ENCODE measurements around the gene TMEM120B.
A peak's percentile ranks its signal among the peaks of the same experiment; 100 is the strongest.
"Not testable (repeated sequence)": the region's sequence is repeated elsewhere in the genome, so short reads cannot be mapped to it uniquely, and the experiment has no call there.

TMEM120B gene

DNA sequence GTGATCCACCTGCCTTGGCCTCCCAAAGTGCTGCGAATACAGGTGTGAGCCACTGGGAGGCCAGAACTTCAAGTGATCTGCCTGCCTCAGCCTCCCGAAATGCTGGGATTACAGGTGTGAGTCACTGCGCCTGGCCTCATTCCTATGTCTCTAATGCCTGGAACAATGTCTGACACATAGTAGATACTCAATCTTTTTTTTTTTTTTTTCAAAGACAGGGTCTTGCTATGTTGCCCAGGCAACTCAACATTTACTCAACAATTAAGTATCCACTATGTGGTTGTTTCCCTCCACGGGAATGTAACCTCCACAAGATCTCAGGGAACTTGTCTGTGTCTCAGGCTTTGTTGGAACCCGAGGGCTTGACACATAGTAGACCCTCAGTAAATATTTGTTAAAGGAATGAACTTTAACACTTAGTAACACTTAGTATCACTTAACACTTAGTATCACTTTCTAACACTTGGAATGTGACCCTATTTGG, 3.0 kb upstream of the TMEM120B start:
- Histone ChIP-seq H4K20me1 (peaks cover 14% of the 10 kb centered on the region), H3K9me3 (peaks cover 13% of the 10 kb centered on the region), H3K4me1 (peaks cover 40% of the 10 kb centered on the region), H3K27me3 (no peaks in the 10 kb centered on the region), H3K27ac (no peak overlapping the region), H3K36me3 (no peaks in the 10 kb centered on the region), H3K4me2 (peak overlapping the region; percentile 49), H3K9ac (no peak overlapping the region), H3K4me3 (no peak overlapping the region)
- no peak for TF ChIP-seq Cebpa-rat (IDR thresholded peaks at IDR 0.05)

DNA sequence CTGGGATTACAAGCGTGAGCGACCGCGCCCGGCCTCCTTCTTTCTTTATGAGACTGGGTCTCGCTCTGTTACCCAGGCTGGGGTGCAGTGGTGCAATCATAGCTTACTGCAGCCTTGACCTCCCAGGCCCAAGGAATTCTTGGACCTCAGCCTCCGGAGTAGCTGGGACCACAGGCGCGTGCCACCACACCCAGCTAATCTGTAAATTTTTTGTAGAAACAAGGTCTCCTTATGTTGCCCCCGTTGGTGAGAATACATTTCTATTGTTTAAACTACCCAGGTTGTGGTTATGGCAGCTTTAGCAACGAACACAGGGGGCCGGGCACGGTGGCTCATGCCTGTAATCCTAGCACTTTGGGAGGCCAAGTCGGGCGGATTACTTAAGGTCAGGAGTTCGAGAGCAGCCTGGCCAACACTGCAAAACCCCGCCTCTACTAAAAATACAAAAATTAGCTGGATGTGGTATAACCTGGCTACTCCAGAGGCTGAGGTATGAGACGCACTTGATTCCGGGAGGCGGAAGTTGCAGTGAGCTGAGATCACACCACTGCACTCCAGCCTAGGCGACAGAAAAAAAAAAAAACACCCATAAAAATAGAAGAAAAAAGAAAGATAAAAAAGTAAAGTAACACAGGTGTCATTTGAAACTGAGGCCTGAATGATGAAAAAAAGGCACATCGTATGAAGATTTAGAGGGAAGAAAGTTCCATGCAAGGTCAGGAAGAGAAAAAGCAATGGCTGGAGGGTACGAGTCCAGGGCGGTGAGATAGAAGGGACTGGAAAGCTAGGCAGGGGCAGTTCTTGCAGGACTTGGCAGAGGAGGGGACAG, 977 bp upstream of the TMEM120B start:
- H3K36me3 ChIP-seq = peaks cover 14% of the 10 kb centered on the region
- no peaks in the 10 kb centered on the region for H3K9me3 ChIP-seq
- peak overlapping the region; percentile 100 for H3K4me2 ChIP-seq
- peak overlapping the region; percentile 99 for H3K4me3 ChIP-seq
- H3K4me1 ChIP-seq = peaks cover 40% of the 10 kb centered on the region
- H3K9ac ChIP-seq = peak overlapping the region; percentile 84
- no peak for TF ChIP-seq Cebpa-rat (IDR thresholded peaks at IDR 0.05)
- H4K20me1 ChIP-seq = peaks cover 34% of the 10 kb centered on the region
- H3K27me3 ChIP-seq = no peaks in the 10 kb centered on the region
- 0 out of 2 replicates have a peak overlapping the region, but pooled peaks have one; percentile 41 for H3K27ac ChIP-seq

DNA sequence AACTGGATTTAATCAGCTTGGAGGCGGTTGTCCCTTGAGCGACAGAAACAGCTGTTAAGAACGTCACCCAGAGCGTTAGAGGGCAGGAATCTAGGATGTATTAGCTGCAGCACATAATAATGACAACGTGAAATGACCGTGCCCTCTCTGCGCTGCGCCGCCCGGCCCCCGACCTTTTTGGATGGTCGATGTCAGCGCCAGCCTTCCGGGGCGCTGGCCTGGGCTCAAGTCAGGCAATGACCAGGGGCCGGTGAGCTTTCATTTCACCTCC, 427 bp upstream of the TMEM120B start:
- Histone ChIP-seq H3K36me3 (peaks cover 14% of the 10 kb centered on the region), H3K4me2 (peak overlapping the region; percentile 100), H3K4me1 (peaks cover 40% of the 10 kb centered on the region), H3K9me3 (no peaks in the 10 kb centered on the region), H3K9ac (peak overlapping the region; percentile 84), H3K27ac (0 out of 2 replicates have a peak overlapping the region, but pooled peaks have one; percentile 41), H4K20me1 (peaks cover 40% of the 10 kb centered on the region), H3K27me3 (no peaks in the 10 kb centered on the region), H3K4me3 (peak overlapping the region; percentile 99)
- no peak for TF ChIP-seq Cebpa-rat (IDR thresholded peaks at IDR 0.05)

DNA sequence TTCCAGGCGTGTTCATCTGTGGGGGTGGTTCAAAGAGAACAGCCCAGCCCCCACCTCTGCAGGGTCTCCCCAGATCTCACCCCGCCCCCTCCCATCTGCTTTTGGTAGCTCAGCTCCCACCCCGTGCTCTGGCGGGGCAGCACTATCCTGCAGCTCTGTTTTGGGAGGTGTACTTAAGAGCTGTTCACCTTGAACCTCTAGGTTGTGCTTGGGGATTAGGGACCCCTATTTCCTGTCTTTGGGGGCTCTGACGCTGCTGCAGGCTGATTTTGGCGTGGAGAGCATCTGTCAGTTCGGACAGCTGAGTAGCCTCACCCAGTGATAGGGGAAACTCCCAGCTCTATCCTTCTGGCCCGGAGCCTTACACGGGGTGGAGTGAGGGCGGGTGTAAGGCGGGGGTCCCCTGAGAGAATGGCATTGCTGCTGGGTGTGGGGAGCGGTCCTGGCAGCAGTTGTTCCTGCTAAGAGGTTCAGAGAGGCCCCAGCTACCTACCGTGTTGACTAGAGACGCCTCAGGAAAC, 765 bp downstream of the TMEM120B start:
- no peak for TF ChIP-seq Cebpa-rat (IDR thresholded peaks at IDR 0.05)
- Histone ChIP-seq H3K36me3 (peaks cover 20% of the 10 kb centered on the region), H3K9ac (peak overlapping the region; percentile 83), H3K4me3 (peak overlapping the region; percentile 99), H3K27ac (peak overlapping the region; percentile 76), H3K4me2 (peak overlapping the region; percentile 100), H4K20me1 (peaks cover 51% of the 10 kb centered on the region), H3K4me1 (peaks cover 42% of the 10 kb centered on the region), H3K9me3 (no peaks in the 10 kb centered on the region), H3K27me3 (no peaks in the 10 kb centered on the region)

DNA sequence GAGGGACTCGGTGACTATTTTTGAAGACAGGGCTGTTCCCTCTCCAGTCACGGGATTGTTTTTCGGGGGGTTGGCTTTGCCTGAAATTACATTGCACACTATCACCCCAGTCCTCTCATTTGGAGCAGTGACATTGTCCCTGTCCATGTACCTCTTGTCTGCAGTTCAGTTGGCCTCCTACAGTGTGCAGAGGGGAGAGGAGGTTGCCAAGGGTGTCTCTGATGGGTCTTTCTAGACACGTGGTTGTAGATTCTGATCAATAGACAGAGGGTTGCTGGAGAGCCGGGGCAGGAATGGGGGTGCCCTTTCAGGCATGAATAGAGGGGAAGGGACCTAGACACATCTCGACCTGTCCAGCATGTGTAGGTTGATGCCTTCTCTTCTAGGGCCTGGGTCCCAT, 1.2 kb downstream of the TMEM120B start:
- Histone ChIP-seq H3K4me1 (peaks cover 44% of the 10 kb centered on the region), H3K36me3 (peaks cover 20% of the 10 kb centered on the region), H3K27me3 (no peaks in the 10 kb centered on the region), H3K4me2 (peak overlapping the region; percentile 100), H3K9me3 (no peaks in the 10 kb centered on the region), H3K4me3 (peak overlapping the region; percentile 99), H4K20me1 (peaks cover 55% of the 10 kb centered on the region), H3K27ac (peak overlapping the region; percentile 76; the same call in 1 of the 2 replicates), H3K9ac (peak overlapping the region; percentile 83)
- no peak for TF ChIP-seq Cebpa-rat (IDR thresholded peaks at IDR 0.05)

DNA sequence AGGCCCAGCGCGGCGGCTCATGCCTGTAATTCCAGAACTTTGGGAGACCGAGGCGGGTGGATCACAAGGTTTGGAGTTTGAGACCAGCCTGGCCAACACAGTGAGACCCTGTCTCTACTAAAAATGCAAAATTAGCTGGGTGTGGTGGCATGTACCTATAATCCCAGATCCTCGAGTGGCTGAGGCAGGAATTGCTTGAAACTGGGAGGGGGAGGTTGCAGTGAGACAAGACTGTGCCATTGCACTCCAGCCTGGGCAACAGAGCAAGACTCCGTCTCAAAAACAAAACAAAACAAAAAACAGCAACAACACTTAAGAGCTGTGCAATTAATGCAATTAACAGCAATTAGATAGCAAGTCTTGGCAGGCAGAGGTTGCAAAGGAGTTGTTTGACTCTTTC, 2.5 kb downstream of the TMEM120B start:
- H3K4me3 ChIP-seq, H3K9ac ChIP-seq, H3K27ac ChIP-seq, H3K27me3 ChIP-seq, H3K9me3 ChIP-seq, H3K4me2 ChIP-seq: not testable (repeated sequence)
- Histone ChIP-seq H3K36me3 (peaks cover 26% of the 10 kb centered on the region), H3K4me1 (peaks cover 39% of the 10 kb centered on the region), H4K20me1 (peaks cover 68% of the 10 kb centered on the region)

DNA sequence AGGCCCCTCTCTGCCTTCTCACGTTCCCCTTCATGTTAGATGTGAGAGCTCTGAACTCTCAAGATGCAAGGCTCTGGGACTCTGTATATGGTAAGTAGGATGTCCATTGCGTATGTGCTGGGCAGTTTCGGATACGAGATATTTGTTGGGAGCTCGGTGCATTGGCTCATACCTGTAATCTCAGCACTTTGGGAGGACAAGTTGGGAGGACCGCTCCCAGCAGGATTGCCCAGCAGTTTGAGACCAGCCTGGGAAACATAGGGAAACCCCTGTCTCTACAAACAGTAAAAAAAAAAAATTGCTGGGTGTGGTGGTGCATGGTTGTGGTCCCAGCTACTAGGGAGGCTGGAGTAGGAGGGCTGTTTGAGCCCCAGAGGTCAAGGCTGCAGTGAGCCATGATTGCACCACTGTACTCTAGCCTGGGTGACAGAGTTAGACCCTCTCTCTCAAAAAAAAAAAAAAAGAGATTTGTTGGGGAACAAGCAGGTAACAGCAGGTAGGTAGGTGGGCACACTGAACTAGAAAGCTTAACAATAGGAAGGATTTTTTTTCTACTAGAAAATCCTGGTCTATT, 3.4 kb downstream of the TMEM120B start:
- Histone ChIP-seq H3K4me2 (no peak overlapping the region), H3K36me3 (peaks cover 35% of the 10 kb centered on the region), H3K9me3 (no peaks in the 10 kb centered on the region), H3K4me3 (no peak overlapping the region), H3K27me3 (no peaks in the 10 kb centered on the region), H4K20me1 (peaks cover 77% of the 10 kb centered on the region), H3K27ac (no peak overlapping the region), H3K4me1 (peaks cover 35% of the 10 kb centered on the region), H3K9ac (no peak overlapping the region)
- TF ChIP-seq Cebpa-rat (IDR thresholded peaks at IDR 0.05) = no peak

DNA sequence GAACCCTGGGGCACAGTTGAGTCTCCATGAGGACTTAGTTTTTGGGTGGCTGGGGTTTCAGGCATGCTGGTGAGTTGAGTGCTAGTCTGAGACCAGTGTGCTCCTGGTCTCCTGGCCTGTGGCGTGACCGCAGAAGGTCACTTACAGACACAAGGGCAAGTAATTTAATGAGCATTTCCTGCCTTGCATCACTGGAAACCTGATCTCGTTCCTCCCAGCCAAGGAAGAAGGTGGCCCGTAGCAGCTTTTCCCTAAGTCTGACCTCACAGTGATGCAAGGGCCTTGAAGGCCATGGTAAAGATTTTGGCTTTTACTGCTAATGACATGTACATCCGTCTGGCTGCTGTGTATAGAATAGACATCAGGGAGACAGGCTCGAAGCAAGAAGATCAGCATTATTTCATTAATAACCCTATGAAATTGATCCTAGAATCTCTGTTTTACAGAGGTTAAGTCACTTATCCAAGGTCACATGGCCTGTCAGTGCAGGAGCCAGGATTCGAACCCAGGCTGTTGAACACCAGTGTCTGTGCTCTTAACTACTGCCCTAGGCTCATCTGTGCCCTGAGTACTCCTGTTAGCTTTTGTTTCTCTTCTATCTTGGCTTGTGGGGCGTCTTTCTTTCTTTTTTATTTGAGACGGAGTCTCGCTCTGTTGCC, 4.6 kb downstream of the TMEM120B start:
- no peak overlapping the region for H3K4me2 ChIP-seq

DNA sequence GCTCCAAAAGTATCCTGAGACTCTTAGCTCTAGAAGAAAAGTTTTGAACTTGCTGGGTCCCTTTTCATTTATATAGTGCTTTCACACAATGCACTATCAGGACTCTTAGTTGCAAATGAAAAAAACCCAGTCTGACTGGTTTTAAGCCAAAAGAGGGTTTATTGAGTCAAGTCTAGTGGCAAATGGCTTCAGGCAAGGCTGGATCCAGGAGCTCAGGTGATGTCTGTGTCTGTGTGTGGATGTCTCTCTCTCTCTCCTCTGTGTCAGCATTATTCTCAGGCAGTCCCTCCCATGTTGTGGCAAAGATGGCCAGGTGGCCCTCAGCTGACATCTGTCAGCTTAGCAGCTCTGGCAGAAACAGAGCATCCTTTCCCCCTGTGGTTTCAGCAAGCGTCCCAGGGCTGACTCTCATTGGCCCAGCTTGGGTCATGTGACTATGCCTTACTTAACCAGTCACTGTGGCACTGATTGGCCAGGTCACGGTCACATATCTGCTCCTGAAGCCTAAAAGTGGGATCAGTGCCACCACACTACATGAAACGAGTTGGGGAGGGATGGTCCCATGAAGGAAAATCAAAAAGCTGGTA, 6.2 kb downstream of the TMEM120B start:
- H4K20me1 ChIP-seq = peaks cover 99% of the 10 kb centered on the region
- no peak overlapping the region for H3K4me2 ChIP-seq
- no peaks in the 10 kb centered on the region for H3K9me3 ChIP-seq
- peaks cover 17% of the 10 kb centered on the region for H3K4me1 ChIP-seq
- H3K27ac ChIP-seq = no peak overlapping the region
- no peak for TF ChIP-seq Cebpa-rat (IDR thresholded peaks at IDR 0.05)
- peaks cover 51% of the 10 kb centered on the region for H3K36me3 ChIP-seq
- no peak overlapping the region for H3K9ac ChIP-seq
- no peak overlapping the region for H3K4me3 ChIP-seq
- no peaks in the 10 kb centered on the region for H3K27me3 ChIP-seq

More for the DNA sequence above, 4.6 kb downstream of the TMEM120B start:
- no peak for TF ChIP-seq Cebpa-rat (IDR thresholded peaks at IDR 0.05)
- H3K4me1 ChIP-seq = peaks cover 23% of the 10 kb centered on the region
- no peaks in the 10 kb centered on the region for H3K27me3 ChIP-seq
- H3K27ac ChIP-seq = no peak overlapping the region
- H3K36me3 ChIP-seq = peaks cover 40% of the 10 kb centered on the region
- no peak overlapping the region for H3K4me3 ChIP-seq
- no peak overlapping the region for H3K9ac ChIP-seq
- no peaks in the 10 kb centered on the region for H3K9me3 ChIP-seq
- H4K20me1 ChIP-seq = peaks cover 89% of the 10 kb centered on the region

Data from BLaER1 (cell line).